Spleen (tissue), 7 donors: Measurements from ENCODE around the gene MPP2.

Source experiments
- POLR2AphosphoS5 ChIP-seq, 3 donors: sonication (generic); formaldehyde crosslinking; IDR thresholded peaks; one replicate each; pipeline ENCODE4 v1.5.1; 2017; ENCODE audit warnings: antibody characterized with exemption in 3 of 3
- TF ChIP-seq, protein P1 (sequence below), 11 experiments: fragments of 200-600 bp in 7 of 11; fragments of 450-650 bp in 4 of 11; sonication (generic) in 4 of 11; IDR thresholded peaks in 8 of 11; conservative IDR thresholded peaks in 3 of 11; 1 replicate in 7 of 11; 2 replicates in 4 of 11; pipeline versions ENCODE4 v1.4.0 to v1.8.0; 2016 to 2021; ENCODE audit warnings: antibody characterized with exemption in 11 of 11, inconsistent platforms in 4 of 11, mild to moderate bottlenecking in 1 of 11
- donor health status: DM: no; HTN: no; CAD: no; lungs with moderate emphysema.
- donor health status: DM: no; HTN: no; CAD: no.
- donor health status: DM: no; HTN: no; CAD: no.

DNA sequence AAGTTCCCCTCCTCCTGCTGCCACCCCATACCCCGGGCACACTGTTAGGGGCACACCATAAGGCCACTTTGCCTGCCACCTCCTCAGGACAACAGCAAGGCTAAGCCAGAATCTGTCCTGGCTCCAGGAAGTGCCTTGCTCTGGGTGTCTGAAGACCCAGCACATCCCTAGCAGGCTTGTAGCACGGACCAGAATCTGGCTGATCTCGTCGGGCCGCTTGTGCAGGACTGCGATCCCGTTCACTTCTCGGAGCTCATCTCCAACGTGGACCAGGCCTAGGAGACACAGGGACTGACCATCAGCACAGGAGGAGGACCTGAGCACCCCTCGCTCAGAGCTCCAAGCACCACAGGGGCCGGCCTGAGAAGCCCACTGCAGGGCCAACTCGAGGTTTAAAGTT lies 81.8 kb downstream of the MPP2 start:
- TF ChIP-seq, protein P1, sequence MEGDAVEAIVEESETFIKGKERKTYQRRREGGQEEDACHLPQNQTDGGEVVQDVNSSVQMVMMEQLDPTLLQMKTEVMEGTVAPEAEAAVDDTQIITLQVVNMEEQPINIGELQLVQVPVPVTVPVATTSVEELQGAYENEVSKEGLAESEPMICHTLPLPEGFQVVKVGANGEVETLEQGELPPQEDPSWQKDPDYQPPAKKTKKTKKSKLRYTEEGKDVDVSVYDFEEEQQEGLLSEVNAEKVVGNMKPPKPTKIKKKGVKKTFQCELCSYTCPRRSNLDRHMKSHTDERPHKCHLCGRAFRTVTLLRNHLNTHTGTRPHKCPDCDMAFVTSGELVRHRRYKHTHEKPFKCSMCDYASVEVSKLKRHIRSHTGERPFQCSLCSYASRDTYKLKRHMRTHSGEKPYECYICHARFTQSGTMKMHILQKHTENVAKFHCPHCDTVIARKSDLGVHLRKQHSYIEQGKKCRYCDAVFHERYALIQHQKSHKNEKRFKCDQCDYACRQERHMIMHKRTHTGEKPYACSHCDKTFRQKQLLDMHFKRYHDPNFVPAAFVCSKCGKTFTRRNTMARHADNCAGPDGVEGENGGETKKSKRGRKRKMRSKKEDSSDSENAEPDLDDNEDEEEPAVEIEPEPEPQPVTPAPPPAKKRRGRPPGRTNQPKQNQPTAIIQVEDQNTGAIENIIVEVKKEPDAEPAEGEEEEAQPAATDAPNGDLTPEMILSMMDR (IDR thresholded peaks at IDR 0.05 in 8 of 11, conservative IDR thresholded peaks at IDR 0.05 in 3 of 11): no peak
- TF ChIP-seq POLR2AphosphoS5 (IDR thresholded peaks at IDR 0.05): no peak
